Effector memory CD8-positive, alpha-beta T cell (primary cell): ENCODE data around the gene SLC52A1.
"Not testable (repeated sequence)": the region's sequence is repeated elsewhere in the genome, so short reads cannot be mapped to it uniquely, and the experiment has no call there.

Experiments
- ATAC-seq: fragments of 150-1000 bp; cut with Tn5 transposase; replicated peaks from 2 replicates; pipeline ENCODE4 v1.10.0; 2021; ENCODE audit warnings: mild to moderate bottlenecking, moderate library complexity
- DNase-seq, 3 experiments: peaks; one replicate each; pipeline ENCODE4 v3.0.0; 2021
- H3K27ac Mint-ChIP-seq, 2 donors: one replicate each; pipeline ENCODE4 v1.8.0; 2022; ENCODE audit warnings: mild to moderate bottlenecking in 2 of 2, mixed read lengths in 2 of 2, moderate library complexity in 2 of 2
- H3K27me3 Mint-ChIP-seq, 2 donors: one replicate each; pipeline ENCODE4 v1.8.0; 2022; ENCODE audit warnings: mixed read lengths in 2 of 2
- H3K36me3 Mint-ChIP-seq: one replicate; pipeline ENCODE4 v1.8.0; 2022; ENCODE audit warnings: mild to moderate bottlenecking, moderate library complexity, mixed read lengths; ENCODE audit not compliant: insufficient read depth
- H3K4me1 Mint-ChIP-seq, 2 donors: one replicate each; pipeline ENCODE4 v1.8.0; 2022; ENCODE audit warnings: low read depth in 2 of 2, mixed read lengths in 2 of 2
- H3K4me3 Mint-ChIP-seq, 2 donors: one replicate each; pipeline ENCODE4 v1.8.0; 2022; ENCODE audit warnings: mild to moderate bottlenecking in 2 of 2, mixed read lengths in 2 of 2, moderate library complexity in 2 of 2
- H3K9me3 Mint-ChIP-seq, 2 donors: one replicate each; pipeline ENCODE4 v1.8.0; 2022; ENCODE audit warnings: mixed read lengths in 2 of 2

The SLC52A1 gene

GRCh38 chr17:5045496-5045895 is 10.3 kb upstream of the SLC52A1 start:
- no peaks in the 10 kb centered on the region for H3K9me3 Mint-ChIP-seq
- DNase-seq: no peak
- H3K27me3 Mint-ChIP-seq: no peaks in the 10 kb centered on the region
- peak overlapping the region; percentile 21 to 54 for H3K4me3 Mint-ChIP-seq
- H3K4me1 Mint-ChIP-seq: peaks cover 32 to 53% of the 10 kb centered on the region in 2 donors
- H3K27ac Mint-ChIP-seq: peak overlapping the region in 1 of 2 donors; percentile 81
- no peak for ATAC-seq
- H3K36me3 Mint-ChIP-seq: peaks cover 12% of the 10 kb centered on the region

GRCh38 chr17:5044630-5045029 is 9.4 kb upstream of the SLC52A1 start:
- no peak for ATAC-seq
- peaks cover 31 to 49% of the 10 kb centered on the region in 2 donors for H3K4me1 Mint-ChIP-seq
- H3K27ac Mint-ChIP-seq: peak overlapping the region; percentile 53 to 81
- peaks cover 12% of the 10 kb centered on the region for H3K36me3 Mint-ChIP-seq
- no peak overlapping the region for H3K4me3 Mint-ChIP-seq
- DNase-seq: no peak
- H3K27me3 Mint-ChIP-seq: no peaks in the 10 kb centered on the region
- H3K9me3 Mint-ChIP-seq: no peaks in the 10 kb centered on the region

- ATAC-seq (no peak), DNase-seq (no peak)
- Mint-ChIP-seq H3K9me3 (no peaks in the 10 kb centered on the region), H3K27ac (peak overlapping the region; percentile 68 to 87), H3K27me3 (no peaks in the 10 kb centered on the region), H3K36me3 (peaks cover 7% of the 10 kb centered on the region), H3K4me1 (peaks cover 24 to 44% of the 10 kb centered on the region in 2 donors), H3K4me3 (peak overlapping the region; percentile 79 to 88)
Measured at GRCh38 chr17:5043524-5043923, 8.3 kb upstream of the SLC52A1 start.

- no peaks in the 10 kb centered on the region for H3K27me3 Mint-ChIP-seq
- peak overlapping the region; percentile 79 to 88 for H3K4me3 Mint-ChIP-seq
- no peaks in the 10 kb centered on the region for H3K9me3 Mint-ChIP-seq
- ATAC-seq: peak; percentile 66
- peaks cover 7% of the 10 kb centered on the region for H3K36me3 Mint-ChIP-seq
- peaks cover 21 to 34% of the 10 kb centered on the region in 2 donors for H3K4me1 Mint-ChIP-seq
- peak overlapping the region; percentile 87 to 93 for H3K27ac Mint-ChIP-seq
- peak in 1 of 3 experiments; percentile 17 for DNase-seq
Measured at GRCh38 chr17:5042157-5043022, 7.2 kb upstream of the SLC52A1 start.

- H3K27ac Mint-ChIP-seq: no peak overlapping the region
- no peaks in the 10 kb centered on the region for H3K9me3 Mint-ChIP-seq
- DNase-seq: no peak
- H3K27me3 Mint-ChIP-seq: no peaks in the 10 kb centered on the region
- H3K4me1 Mint-ChIP-seq: peaks cover 15 to 20% of the 10 kb centered on the region in 2 donors
- H3K4me3 Mint-ChIP-seq: peak overlapping the region in 1 of 2 donors; percentile 20
- peaks cover 8% of the 10 kb centered on the region for H3K36me3 Mint-ChIP-seq
- no peak for ATAC-seq
Measured at GRCh38 chr17:5034651-5035050, 575 bp downstream of the SLC52A1 start.

GRCh38 chr17:5034063-5034462 is 1.2 kb downstream of the SLC52A1 start:
- Mint-ChIP-seq H3K4me3 (no peak overlapping the region), H3K27ac (no peak overlapping the region), H3K27me3 (no peaks in the 10 kb centered on the region), H3K9me3 (no peaks in the 10 kb centered on the region), H3K36me3 (peaks cover 8% of the 10 kb centered on the region), H3K4me1 (peaks cover 15 to 18% of the 10 kb centered on the region in 2 donors)
- ATAC-seq (no peak), DNase-seq (no peak)

GRCh38 chr17:5033352-5034015 is 1.7 kb downstream of the SLC52A1 start:
- H3K4me3 Mint-ChIP-seq: peak overlapping the region in 1 of 2 donors; percentile 31
- no peak for DNase-seq
- no peaks in the 10 kb centered on the region for H3K9me3 Mint-ChIP-seq
- H3K36me3 Mint-ChIP-seq: peaks cover 8% of the 10 kb centered on the region
- ATAC-seq: no peak
- H3K27me3 Mint-ChIP-seq: no peaks in the 10 kb centered on the region
- H3K4me1 Mint-ChIP-seq: peaks cover 15 to 18% of the 10 kb centered on the region in 2 donors
- no peak overlapping the region for H3K27ac Mint-ChIP-seq

GRCh38 chr17:5032865-5033264 is 2.4 kb downstream of the SLC52A1 start:
- Mint-ChIP-seq H3K9me3 (no peaks in the 10 kb centered on the region), H3K27me3 (no peaks in the 10 kb centered on the region), H3K36me3 (peaks cover 8% of the 10 kb centered on the region), H3K27ac (peak overlapping the region in 1 of 2 donors; percentile 51), H3K4me3 (peak overlapping the region in 1 of 2 donors; percentile 31), H3K4me1 (peaks cover 15 to 18% of the 10 kb centered on the region in 2 donors)
- ATAC-seq (no peak), DNase-seq (no peak)

- H3K36me3 Mint-ChIP-seq: peaks cover 8% of the 10 kb centered on the region
- H3K27ac Mint-ChIP-seq: peak overlapping the region; percentile 87 to 93
- peaks cover 15 to 18% of the 10 kb centered on the region in 2 donors for H3K4me1 Mint-ChIP-seq
- H3K27me3 Mint-ChIP-seq: no peaks in the 10 kb centered on the region
- peak; percentile 88 for ATAC-seq
- DNase-seq: peak; percentile 84 to 86 (median 85)
- peak overlapping the region; percentile 82 to 86 for H3K4me3 Mint-ChIP-seq
- H3K9me3 Mint-ChIP-seq: no peaks in the 10 kb centered on the region
Measured at GRCh38 chr17:5031365-5032082, 3.7 kb downstream of the SLC52A1 start.

GRCh38 chr17:5030168-5030567 is 5.1 kb downstream of the SLC52A1 start:
- peaks cover 15 to 18% of the 10 kb centered on the region in 2 donors for H3K4me1 Mint-ChIP-seq
- H3K4me3 Mint-ChIP-seq, H3K36me3 Mint-ChIP-seq, H3K27me3 Mint-ChIP-seq, H3K9me3 Mint-ChIP-seq, DNase-seq, H3K27ac Mint-ChIP-seq, ATAC-seq: not testable (repeated sequence)

- Mint-ChIP-seq H3K4me3 (no peak overlapping the region), H3K36me3 (peaks cover 2% of the 10 kb centered on the region), H3K4me1 (peaks cover 14 to 18% of the 10 kb centered on the region in 2 donors), H3K27me3 (no peaks in the 10 kb centered on the region), H3K27ac (no peak overlapping the region), H3K9me3 (no peaks in the 10 kb centered on the region)
- DNase-seq (no peak), ATAC-seq (no peak)
Measured at GRCh38 chr17:5027916-5028315, 7.3 kb downstream of the SLC52A1 start.

- Mint-ChIP-seq H3K27me3 (no peaks in the 10 kb centered on the region), H3K4me1 (peaks cover 14 to 18% of the 10 kb centered on the region in 2 donors), H3K27ac (no peak overlapping the region), H3K4me3 (no peak overlapping the region), H3K36me3 (peaks cover 2% of the 10 kb centered on the region), H3K9me3 (no peaks in the 10 kb centered on the region)
- no peak for ATAC-seq
- no peak for DNase-seq
Measured at GRCh38 chr17:5027299-5027698, 7.9 kb downstream of the SLC52A1 start.

- Mint-ChIP-seq H3K9me3 (no peaks in the 10 kb centered on the region), H3K4me1 (no peaks in the 10 kb centered on the region), H3K36me3 (peaks cover 15% of the 10 kb centered on the region), H3K27me3 (no peaks in the 10 kb centered on the region), H3K27ac (peak overlapping the region; percentile 11 to 83), H3K4me3 (no peak overlapping the region)
- ATAC-seq: no peak
- DNase-seq: no peak
Measured at GRCh38 chr17:5024604-5025003, 10.6 kb downstream of the SLC52A1 start.
